SK-N-SH (cell line): ENCODE data around the gene ETV1. TPM values are rescaled to one million over a fixed set of nuclear protein-coding genes. Genes with fewer than 3 reads are reported as not detected.

Experiments
- CTCF ChIA-PET: fragments of 300-600, 350-600 bp; formaldehyde crosslinking; extraction: SDS; loops from one replicate; lab custom pipeline; 2021; lab: Yijun Ruan, JAX
- POLR2A ChIA-PET: fragments of 350-600 bp; sonication (Branson Sonifier 250); formaldehyde crosslinking; extraction: SDS; loops from one replicate; lab custom pipeline; 2020; ENCODE audit warnings: antibody characterized with exemption, inconsistent platforms; lab: Yijun Ruan, JAX
- DNase-seq: peaks from one replicate; pipeline ENCODE4 v3.0.0; 2012
- H2AFZ ChIP-seq: fragments of 200-600 bp; sonication (generic); 2 replicates; pipeline ENCODE4 v1.8.1; 2016; ENCODE audit warnings: antibody characterized with exemption, mild to moderate bottlenecking, low read depth
- H3F3A ChIP-seq: fragments of 200-600 bp; sonication (generic); replicated peaks from 2 replicates; pipeline ENCODE3; 2016; ENCODE audit warnings: antibody characterized with exemption, mild to moderate bottlenecking; ENCODE audit not compliant: insufficient read depth
- H3K27ac ChIP-seq, 2 experiments: fragments of 200-500 bp in 1 of 2; fragments of 200-600 bp in 1 of 2; sonication (Bioruptor generic) in 1 of 2; sonication (generic), shearing (Covaris generic) in 1 of 2; 2 replicates each; pipeline versions ENCODE4 v1.5.1 to v1.6.1; 2014 to 2016; ENCODE audit warnings: low read depth in 2 of 2, inconsistent platforms in 1 of 2, low read length in 1 of 2, mild to moderate bottlenecking in 1 of 2, mixed read lengths in 1 of 2
- H3K27me3 ChIP-seq: fragments of 200-600 bp; sonication (generic), shearing (Covaris generic); 2 replicates; pipeline ENCODE4 v1.6.1; 2016; ENCODE audit warnings: mixed run types; ENCODE audit not compliant: insufficient read depth
- H3K36me3 ChIP-seq, 2 experiments: fragments of 200-500 bp in 1 of 2; fragments of 200-600 bp in 1 of 2; sonication (Bioruptor generic) in 1 of 2; sonication (generic) in 1 of 2; replicated peaks in 1 of 2; 2 replicates each; pipeline versions ENCODE3 to v1.5.1; 2014 to 2016; ENCODE audit warnings: low read length in 1 of 2, mild to moderate bottlenecking in 1 of 2; ENCODE audit not compliant: insufficient read depth in 2 of 2, control insufficient read depth in 1 of 2
- H3K4me1 ChIP-seq, 2 experiments: fragments of 200-500 bp in 1 of 2; fragments of 200-600 bp in 1 of 2; sonication (Bioruptor generic) in 1 of 2; sonication (generic), shearing (Covaris generic) in 1 of 2; 2 replicates each; pipeline versions ENCODE4 v1.5.1 to v1.6.1; 2014 to 2016; ENCODE audit warnings: low read depth in 1 of 2, low read length in 1 of 2, mixed run types in 1 of 2; ENCODE audit not compliant: insufficient read depth in 2 of 2, control insufficient read depth in 1 of 2
- H3K4me2 ChIP-seq: fragments of 200-600 bp; sonication (generic), shearing (Covaris generic); 2 replicates; pipeline ENCODE4 v1.6.1; 2017; ENCODE audit warnings: mixed run types
- H3K4me3 ChIP-seq, 2 experiments: fragments of 200-500 bp in 1 of 2; fragments of 200-600 bp in 1 of 2; sonication (Bioruptor generic) in 1 of 2; sonication (generic), shearing (Covaris generic) in 1 of 2; 2 replicates each; pipeline versions ENCODE4 v1.5.1 to v1.8.1; 2014 to 2016; ENCODE audit warnings: low read depth in 2 of 2, inconsistent platforms in 1 of 2, low read length in 1 of 2, mild to moderate bottlenecking in 1 of 2, mixed read lengths in 1 of 2, moderate library complexity in 1 of 2
- H3K79me2 ChIP-seq: fragments of 200-600 bp; sonication (generic); 2 replicates; pipeline ENCODE4 v1.8.1; 2017; ENCODE audit warnings: mild to moderate bottlenecking; ENCODE audit not compliant: insufficient read depth
- H3K9ac ChIP-seq: fragments of 200-600 bp; sonication (generic); 2 replicates; pipeline ENCODE4 v1.6.1; 2017; ENCODE audit warnings: mixed run types
- H3K9me2 ChIP-seq: fragments of 200-600 bp; sonication (generic); 2 replicates; pipeline ENCODE4 v1.6.1; 2017; ENCODE audit warnings: mixed run types
- H3K9me3 ChIP-seq: fragments of 200-600 bp; sonication (generic); 2 replicates; pipeline ENCODE4 v1.6.1; 2017; ENCODE audit warnings: mixed run types, mild to moderate bottlenecking, moderate library complexity
- H4K20me1 ChIP-seq: fragments of 200-600 bp; sonication (generic); 2 replicates; pipeline ENCODE4 v1.6.1; 2017; ENCODE audit warnings: mild to moderate bottlenecking, mixed run types; ENCODE audit not compliant: insufficient read depth
- CHD2 ChIP-seq: fragments of 150-350 bp; IDR thresholded peaks from 2 replicates; pipeline ENCODE4 v1.6.1; 2018; ENCODE audit warnings: low read length; ENCODE audit not compliant: partially characterized antibody
- EZH2phosphoT487 ChIP-seq: fragments of 200-600 bp; sonication (generic); IDR thresholded peaks from 2 replicates; pipeline ENCODE4 v1.6.1; 2017; ENCODE audit warnings: low read depth, mixed run types, mild to moderate bottlenecking, antibody characterized with exemption, moderate library complexity, borderline replicate concordance
- FOSL2 ChIP-seq: IDR thresholded peaks from 2 replicates; pipeline ENCODE4 v1.4.0; 2012; ENCODE audit warnings: low read depth, mild to moderate bottlenecking, moderate library complexity, borderline replicate concordance
- FOXM1 ChIP-seq: IDR thresholded peaks from 2 replicates; pipeline ENCODE4 v1.4.0; 2012; ENCODE audit warnings: low read depth, mild to moderate bottlenecking
- NRF1 ChIP-seq: IDR thresholded peaks from 2 replicates; pipeline ENCODE4 v1.6.1; 2012; ENCODE audit warnings: low read depth, mild to moderate bottlenecking, low read length
- RFX5 ChIP-seq: IDR thresholded peaks from 2 replicates; pipeline ENCODE4 v1.6.1; 2012; ENCODE audit warnings: mild to moderate bottlenecking, improper control_type of control experiment, low read length
- SIN3A ChIP-seq: IDR thresholded peaks from 2 replicates; pipeline ENCODE4 v1.6.1; 2012; ENCODE audit warnings: low read depth, mild to moderate bottlenecking, low read length, moderate library complexity, borderline replicate concordance
- SMC3 ChIP-seq: IDR thresholded peaks from 2 replicates; pipeline ENCODE4 v1.6.1; 2012; ENCODE audit warnings: low read depth, low read length, improper control_type of control experiment
- TAF1 ChIP-seq: IDR thresholded peaks from 2 replicates; pipeline ENCODE4 v1.6.1; 2012; ENCODE audit warnings: low read depth, mild to moderate bottlenecking, low read length, moderate library complexity, borderline replicate concordance
- TCF12 ChIP-seq: IDR thresholded peaks from 2 replicates; pipeline ENCODE4 v1.4.0; 2012
- TEAD4 ChIP-seq: IDR thresholded peaks from 2 replicates; pipeline ENCODE4 v1.4.0; 2012; ENCODE audit warnings: mild to moderate bottlenecking, borderline replicate concordance; ENCODE audit not compliant: insufficient read depth
- YY1 ChIP-seq: IDR thresholded peaks from 2 replicates; pipeline ENCODE4 v1.4.0; 2012; ENCODE audit warnings: low read depth, mild to moderate bottlenecking
- WGBS: methylation state at CpG from one replicate; pipeline ENCODE4 v1.1.6; 2017; ENCODE audit warnings: low lambda C conversion rate; 5-methylcytosine and 5-hydroxymethylcytosine counted together
- polyA plus RNA-seq, 3 experiments: library from polyadenylated mRNA; depleted of rRNA; stranded (reverse); fragments of >200 nt; gene quantifications; 2 replicates each; pipeline ENCODE4 v1.2.3, GENCODE V29; 2012
- TF ChIP-seq, protein P1 (sequence below): IDR thresholded peaks from 2 replicates; pipeline ENCODE4 v1.6.1; 2012; ENCODE audit warnings: mild to moderate bottlenecking, low read depth, low read length, moderate library complexity
- TF ChIP-seq, protein P2 (sequence below): IDR thresholded peaks from 2 replicates; pipeline ENCODE4 v1.4.0; 2012; ENCODE audit warnings: low read depth, borderline replicate concordance
- TF ChIP-seq, protein P3 (sequence below): fragments of 150-350 bp; IDR thresholded peaks from 2 replicates; pipeline ENCODE4 v1.6.1; 2016; ENCODE audit warnings: mild to moderate bottlenecking, low read depth, low read length
- TF ChIP-seq, protein P4 (sequence below): IDR thresholded peaks from 2 replicates; pipeline ENCODE4 v1.4.0; 2012; ENCODE audit warnings: low read depth
- TF ChIP-seq, protein P5 (sequence below): IDR thresholded peaks from 2 replicates; pipeline ENCODE4; 2012
- TF ChIP-seq, protein P6 (sequence below): IDR thresholded peaks from 2 replicates; pipeline ENCODE4 v1.4.0; 2012; ENCODE audit warnings: low read depth, borderline replicate concordance

Gene ETV1
- polyA plus RNA-seq, 1 of the 3 experiments (the other 2 are of a cell fraction) = 24.9 TPM

DNA sequence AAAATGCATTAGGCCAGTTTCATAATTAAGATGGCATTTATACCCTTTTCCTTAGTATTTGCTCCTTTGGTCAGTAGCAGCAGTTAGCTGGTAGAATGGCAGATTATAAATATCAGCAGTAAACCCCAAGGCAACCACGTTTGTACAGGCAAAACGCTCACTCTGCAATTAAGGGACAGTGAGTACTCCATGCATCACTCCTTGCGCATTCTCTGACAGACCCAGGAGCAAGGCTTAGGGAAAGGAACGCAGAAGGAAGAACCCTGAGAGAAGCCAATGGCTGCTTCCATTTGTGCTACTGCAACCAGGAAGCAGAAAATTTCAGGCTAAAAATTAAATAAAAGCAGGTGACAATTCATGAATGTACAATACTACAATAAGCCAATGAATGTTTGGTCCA is 12.9 kb downstream of the ETV1 start (continued):
- TF ChIP-seq, protein P1, sequence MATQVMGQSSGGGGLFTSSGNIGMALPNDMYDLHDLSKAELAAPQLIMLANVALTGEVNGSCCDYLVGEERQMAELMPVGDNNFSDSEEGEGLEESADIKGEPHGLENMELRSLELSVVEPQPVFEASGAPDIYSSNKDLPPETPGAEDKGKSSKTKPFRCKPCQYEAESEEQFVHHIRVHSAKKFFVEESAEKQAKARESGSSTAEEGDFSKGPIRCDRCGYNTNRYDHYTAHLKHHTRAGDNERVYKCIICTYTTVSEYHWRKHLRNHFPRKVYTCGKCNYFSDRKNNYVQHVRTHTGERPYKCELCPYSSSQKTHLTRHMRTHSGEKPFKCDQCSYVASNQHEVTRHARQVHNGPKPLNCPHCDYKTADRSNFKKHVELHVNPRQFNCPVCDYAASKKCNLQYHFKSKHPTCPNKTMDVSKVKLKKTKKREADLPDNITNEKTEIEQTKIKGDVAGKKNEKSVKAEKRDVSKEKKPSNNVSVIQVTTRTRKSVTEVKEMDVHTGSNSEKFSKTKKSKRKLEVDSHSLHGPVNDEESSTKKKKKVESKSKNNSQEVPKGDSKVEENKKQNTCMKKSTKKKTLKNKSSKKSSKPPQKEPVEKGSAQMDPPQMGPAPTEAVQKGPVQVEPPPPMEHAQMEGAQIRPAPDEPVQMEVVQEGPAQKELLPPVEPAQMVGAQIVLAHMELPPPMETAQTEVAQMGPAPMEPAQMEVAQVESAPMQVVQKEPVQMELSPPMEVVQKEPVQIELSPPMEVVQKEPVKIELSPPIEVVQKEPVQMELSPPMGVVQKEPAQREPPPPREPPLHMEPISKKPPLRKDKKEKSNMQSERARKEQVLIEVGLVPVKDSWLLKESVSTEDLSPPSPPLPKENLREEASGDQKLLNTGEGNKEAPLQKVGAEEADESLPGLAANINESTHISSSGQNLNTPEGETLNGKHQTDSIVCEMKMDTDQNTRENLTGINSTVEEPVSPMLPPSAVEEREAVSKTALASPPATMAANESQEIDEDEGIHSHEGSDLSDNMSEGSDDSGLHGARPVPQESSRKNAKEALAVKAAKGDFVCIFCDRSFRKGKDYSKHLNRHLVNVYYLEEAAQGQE = no peak
- no peak for TF ChIP-seq YY1
- TF ChIP-seq, protein P2, sequence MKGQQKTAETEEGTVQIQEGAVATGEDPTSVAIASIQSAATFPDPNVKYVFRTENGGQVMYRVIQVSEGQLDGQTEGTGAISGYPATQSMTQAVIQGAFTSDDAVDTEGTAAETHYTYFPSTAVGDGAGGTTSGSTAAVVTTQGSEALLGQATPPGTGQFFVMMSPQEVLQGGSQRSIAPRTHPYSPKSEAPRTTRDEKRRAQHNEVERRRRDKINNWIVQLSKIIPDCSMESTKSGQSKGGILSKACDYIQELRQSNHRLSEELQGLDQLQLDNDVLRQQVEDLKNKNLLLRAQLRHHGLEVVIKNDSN = no peak
- TF ChIP-seq TAF1 = no peak

DNA sequence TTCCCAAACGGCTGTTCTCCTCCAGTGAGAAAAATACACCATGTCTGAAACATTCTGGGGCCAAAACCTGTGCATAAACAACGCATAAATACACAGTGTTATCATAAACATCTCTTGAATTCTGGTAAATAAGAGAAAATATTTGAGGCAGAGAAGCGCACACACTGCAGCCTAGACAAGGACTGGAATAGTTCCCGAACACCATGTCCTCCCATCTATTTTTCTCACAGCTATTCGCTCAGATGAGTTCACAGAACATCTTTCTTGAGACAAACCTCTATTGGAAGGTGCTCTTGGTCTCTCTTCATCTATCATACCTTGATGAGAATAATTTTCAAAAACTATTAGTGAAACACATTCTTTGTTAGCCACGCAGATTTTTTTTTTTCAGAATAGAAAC is 24.4 kb downstream of the ETV1 start:
- Histone ChIP-seq H3K27ac (no peak overlapping the region), H3F3A (no peaks in the 10 kb centered on the region)

More for the DNA sequence above, 24.4 kb downstream of the ETV1 start:
- no peak overlapping the region for H3K4me3 ChIP-seq
- POLR2A ChIA-PET = interaction anchor here (1.0 kb wide), 1 partner anchor 13 kb away, joined by 3 read pairs; no protein-coding TSS in a partner anchor
- H3K79me2 ChIP-seq = no peaks in the 10 kb centered on the region
- no peaks in the 10 kb centered on the region for H4K20me1 ChIP-seq
- TF ChIP-seq, protein P3, sequence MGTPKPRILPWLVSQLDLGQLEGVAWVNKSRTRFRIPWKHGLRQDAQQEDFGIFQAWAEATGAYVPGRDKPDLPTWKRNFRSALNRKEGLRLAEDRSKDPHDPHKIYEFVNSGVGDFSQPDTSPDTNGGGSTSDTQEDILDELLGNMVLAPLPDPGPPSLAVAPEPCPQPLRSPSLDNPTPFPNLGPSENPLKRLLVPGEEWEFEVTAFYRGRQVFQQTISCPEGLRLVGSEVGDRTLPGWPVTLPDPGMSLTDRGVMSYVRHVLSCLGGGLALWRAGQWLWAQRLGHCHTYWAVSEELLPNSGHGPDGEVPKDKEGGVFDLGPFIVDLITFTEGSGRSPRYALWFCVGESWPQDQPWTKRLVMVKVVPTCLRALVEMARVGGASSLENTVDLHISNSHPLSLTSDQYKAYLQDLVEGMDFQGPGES = no peak
- no peak for TF ChIP-seq FOSL2
- TF ChIP-seq, protein P4, sequence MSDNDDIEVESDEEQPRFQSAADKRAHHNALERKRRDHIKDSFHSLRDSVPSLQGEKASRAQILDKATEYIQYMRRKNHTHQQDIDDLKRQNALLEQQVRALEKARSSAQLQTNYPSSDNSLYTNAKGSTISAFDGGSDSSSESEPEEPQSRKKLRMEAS = no peak
- TF ChIP-seq EZH2phosphoT487 = no peak
- TF ChIP-seq SMC3 = no peak
- no peak for TF ChIP-seq TCF12
- TF ChIP-seq, protein P2 = no peak
- TF ChIP-seq RFX5 = no peak
- TF ChIP-seq TEAD4 = no peak
- no peak for TF ChIP-seq CHD2
- no peak for TF ChIP-seq FOXM1
- TF ChIP-seq, protein P5, sequence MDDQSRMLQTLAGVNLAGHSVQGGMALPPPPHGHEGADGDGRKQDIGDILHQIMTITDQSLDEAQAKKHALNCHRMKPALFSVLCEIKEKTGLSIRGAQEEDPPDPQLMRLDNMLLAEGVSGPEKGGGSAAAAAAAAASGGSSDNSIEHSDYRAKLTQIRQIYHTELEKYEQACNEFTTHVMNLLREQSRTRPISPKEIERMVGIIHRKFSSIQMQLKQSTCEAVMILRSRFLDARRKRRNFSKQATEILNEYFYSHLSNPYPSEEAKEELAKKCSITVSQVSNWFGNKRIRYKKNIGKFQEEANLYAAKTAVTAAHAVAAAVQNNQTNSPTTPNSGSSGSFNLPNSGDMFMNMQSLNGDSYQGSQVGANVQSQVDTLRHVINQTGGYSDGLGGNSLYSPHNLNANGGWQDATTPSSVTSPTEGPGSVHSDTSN = no peak
- TF ChIP-seq SIN3A = no peak
- TF ChIP-seq, protein P6, sequence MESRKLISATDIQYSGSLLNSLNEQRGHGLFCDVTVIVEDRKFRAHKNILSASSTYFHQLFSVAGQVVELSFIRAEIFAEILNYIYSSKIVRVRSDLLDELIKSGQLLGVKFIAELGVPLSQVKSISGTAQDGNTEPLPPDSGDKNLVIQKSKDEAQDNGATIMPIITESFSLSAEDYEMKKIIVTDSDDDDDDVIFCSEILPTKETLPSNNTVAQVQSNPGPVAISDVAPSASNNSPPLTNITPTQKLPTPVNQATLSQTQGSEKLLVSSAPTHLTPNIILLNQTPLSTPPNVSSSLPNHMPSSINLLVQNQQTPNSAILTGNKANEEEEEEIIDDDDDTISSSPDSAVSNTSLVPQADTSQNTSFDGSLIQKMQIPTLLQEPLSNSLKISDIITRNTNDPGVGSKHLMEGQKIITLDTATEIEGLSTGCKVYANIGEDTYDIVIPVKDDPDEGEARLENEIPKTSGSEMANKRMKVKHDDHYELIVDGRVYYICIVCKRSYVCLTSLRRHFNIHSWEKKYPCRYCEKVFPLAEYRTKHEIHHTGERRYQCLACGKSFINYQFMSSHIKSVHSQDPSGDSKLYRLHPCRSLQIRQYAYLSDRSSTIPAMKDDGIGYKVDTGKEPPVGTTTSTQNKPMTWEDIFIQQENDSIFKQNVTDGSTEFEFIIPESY = no peak
- no peak for TF ChIP-seq NRF1
- WGBS = 87% methylated on average over 6 of the region's 6 CpGs
- no peak overlapping the region for H3K4me2 ChIP-seq
- no peak for DNase-seq
- no peaks in the 10 kb centered on the region for H3K36me3 ChIP-seq
- no peaks in the 10 kb centered on the region for H3K9me2 ChIP-seq
- CTCF ChIA-PET = interaction anchor here (0.7 to 1.3 kb wide), 4 partner anchors 11 to 20 kb away, joined by 3 to 4 read pairs (median 4); no protein-coding TSS in a partner anchor
- no peaks in the 10 kb centered on the region; a peak in 2 of 4 replicates for H3K4me1 ChIP-seq
- no peak overlapping the region for H3K9ac ChIP-seq
- no peaks in the 10 kb centered on the region for H3K27me3 ChIP-seq
- H3K9me3 ChIP-seq = no peaks in the 10 kb centered on the region
- no peak overlapping the region for H2AFZ ChIP-seq
